ENCODE data around the gene FBXL16. TPM values are rescaled to one million over a fixed set of nuclear protein-coding genes. Genes with fewer than 3 reads are reported as not detected.

Gene FBXL16
- total and polyA plus RNA-seq, 2 of the 13 experiments (the other 11 are each of a cell fraction or from before 2014, with no cell fraction given): 0.22 to 2.0 TPM

- TF ChIP-seq ZNF569 (CRISPR knock-in tag; IDR thresholded peaks at IDR 0.05; ENCODE audit: borderline replicate concordance) (no peak), GATA4 (IDR thresholded peaks at IDR 0.05; ENCODE audit: borderline replicate concordance, low read depth) (no peak), NR2F2 (IDR thresholded peaks at IDR 0.05; ENCODE audit: borderline replicate concordance, low read depth) (no peak), ATF5 (CRISPR knock-in tag; IDR thresholded peaks at IDR 0.05; ENCODE audit: low read depth) (no peak), SNAI1 (CRISPR knock-in tag; IDR thresholded peaks at IDR 0.05; ENCODE audit: borderline replicate concordance) (no peak), ZNF142 (CRISPR knock-in tag; IDR thresholded peaks at IDR 0.05) (peak; percentile 86; the same call in 1 of the 2 replicates), MAX (IDR thresholded peaks at IDR 0.05) (no peak), SIX4 (CRISPR knock-in tag; IDR thresholded peaks at IDR 0.05) (no peak; the same call in 1 of the 2 replicates), ZNF18 (CRISPR knock-in tag; IDR thresholded peaks at IDR 0.05; ENCODE audit: insufficient replicate concordance) (no peak), YEATS4 (CRISPR knock-in tag; IDR thresholded peaks at IDR 0.05; ENCODE audit: borderline replicate concordance) (peak; percentile 33; the same call in 1 of the 2 replicates), ZNF75D (CRISPR knock-in tag; IDR thresholded peaks at IDR 0.05; ENCODE audit: borderline replicate concordance) (no peak), ZBTB2 (CRISPR knock-in tag; IDR thresholded peaks at IDR 0.05; ENCODE audit: low read depth) (peak; percentile 73), SAFB2 (CRISPR knock-in tag; IDR thresholded peaks at IDR 0.05; ENCODE audit: borderline replicate concordance, low read depth) (no peak), MXD4 (CRISPR knock-in tag; IDR thresholded peaks at IDR 0.05) (peak; percentile 46; the same call in 1 of the 2 replicates), ATF4 (CRISPR knock-in tag; IDR thresholded peaks at IDR 0.05) (peak in 1 of 2 experiments; percentile 34; a peak in 1 of 4 replicates), HOXD1 (CRISPR knock-in tag; IDR thresholded peaks at IDR 0.05) (0 out of 2 replicates have a peak, but pooled peaks have one; percentile 66)
These were observed 4.7 kb downstream of the FBXL16 start (continued) for GRCh38 chr16:700684-701584.
